Body of pancreas (tissue), 4 donors: Measurements from ENCODE around the gene SLC26A4.

Experiments
- POLR2A ChIP-seq, 3 donors: fragments of 450-650 bp; IDR thresholded peaks; one replicate each; pipeline ENCODE4 v1.6.1; 2016; ENCODE audit warnings: antibody characterized with exemption in 3 of 3, mild to moderate bottlenecking in 2 of 3
- TF ChIP-seq, protein P1 (sequence below), 7 experiments: fragments of 450-650 bp in 4 of 7; fragments of 200-600 bp in 3 of 7; sonication (generic) in 3 of 7; IDR thresholded peaks; one replicate each; pipeline ENCODE4 v1.5.1; 2016 to 2019; ENCODE audit warnings: antibody characterized with exemption in 7 of 7

DNA sequence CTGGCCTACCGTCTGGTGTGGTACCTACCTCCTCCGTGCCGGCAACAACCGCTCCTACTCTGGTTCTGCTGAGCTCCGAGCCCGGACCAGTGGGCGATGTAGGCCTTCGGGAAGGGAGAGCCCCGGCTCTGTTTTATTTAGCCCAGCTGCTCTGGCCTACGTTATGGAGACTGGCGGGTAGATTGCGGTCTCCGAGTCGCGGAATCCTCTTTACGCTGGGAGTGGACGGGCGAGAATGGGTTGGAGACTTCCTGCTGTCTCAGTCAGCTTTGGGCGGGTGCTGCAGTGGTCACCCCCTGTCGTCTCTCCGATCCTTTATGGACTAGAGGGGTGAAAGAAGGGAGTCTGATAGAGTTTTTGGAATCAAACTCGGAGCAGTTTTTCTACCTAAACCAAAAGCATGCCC is 83.7 kb downstream of the SLC26A4 start:
- TF ChIP-seq, protein P1, sequence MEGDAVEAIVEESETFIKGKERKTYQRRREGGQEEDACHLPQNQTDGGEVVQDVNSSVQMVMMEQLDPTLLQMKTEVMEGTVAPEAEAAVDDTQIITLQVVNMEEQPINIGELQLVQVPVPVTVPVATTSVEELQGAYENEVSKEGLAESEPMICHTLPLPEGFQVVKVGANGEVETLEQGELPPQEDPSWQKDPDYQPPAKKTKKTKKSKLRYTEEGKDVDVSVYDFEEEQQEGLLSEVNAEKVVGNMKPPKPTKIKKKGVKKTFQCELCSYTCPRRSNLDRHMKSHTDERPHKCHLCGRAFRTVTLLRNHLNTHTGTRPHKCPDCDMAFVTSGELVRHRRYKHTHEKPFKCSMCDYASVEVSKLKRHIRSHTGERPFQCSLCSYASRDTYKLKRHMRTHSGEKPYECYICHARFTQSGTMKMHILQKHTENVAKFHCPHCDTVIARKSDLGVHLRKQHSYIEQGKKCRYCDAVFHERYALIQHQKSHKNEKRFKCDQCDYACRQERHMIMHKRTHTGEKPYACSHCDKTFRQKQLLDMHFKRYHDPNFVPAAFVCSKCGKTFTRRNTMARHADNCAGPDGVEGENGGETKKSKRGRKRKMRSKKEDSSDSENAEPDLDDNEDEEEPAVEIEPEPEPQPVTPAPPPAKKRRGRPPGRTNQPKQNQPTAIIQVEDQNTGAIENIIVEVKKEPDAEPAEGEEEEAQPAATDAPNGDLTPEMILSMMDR (IDR thresholded peaks at IDR 0.05): no peak
- no peak for TF ChIP-seq POLR2A (IDR thresholded peaks at IDR 0.05)
